Measurements from ENCODE around the gene NFATC1. TPM values are rescaled to one million over a fixed set of nuclear protein-coding genes. Genes with fewer than 3 reads are reported as not detected.
A peak's percentile ranks its signal among the peaks of the same experiment; 100 is the strongest.

The NFATC1 gene
- total RNA-seq, 6 donors from 2014 or later, result 13.6 to 39.5 (median 20.3) TPM

GRCh38 chr18:79556829-79557585 lies 161.3 kb downstream of the NFATC1 start:
- DNase-seq (peak in 1 of 2 donors; percentile 61), ATAC-seq (ENCODE audit: low FRiP score in 2 of 2) (no peak)
- Histone ChIP-seq H3K27ac (no peak overlapping the region), H3K4me1 (no peaks in the 10 kb centered on the region), H3K36me3 (no peaks in the 10 kb centered on the region), H3K27me3 (no peaks in the 10 kb centered on the region), H3K4me3 (no peak overlapping the region), H3K9me3 (no peaks in the 10 kb centered on the region)
- 77 to 89% methylated on average over 6 to 17 of the region's 21 CpGs for WGBS, 2 donors
- TF ChIP-seq, protein P1, sequence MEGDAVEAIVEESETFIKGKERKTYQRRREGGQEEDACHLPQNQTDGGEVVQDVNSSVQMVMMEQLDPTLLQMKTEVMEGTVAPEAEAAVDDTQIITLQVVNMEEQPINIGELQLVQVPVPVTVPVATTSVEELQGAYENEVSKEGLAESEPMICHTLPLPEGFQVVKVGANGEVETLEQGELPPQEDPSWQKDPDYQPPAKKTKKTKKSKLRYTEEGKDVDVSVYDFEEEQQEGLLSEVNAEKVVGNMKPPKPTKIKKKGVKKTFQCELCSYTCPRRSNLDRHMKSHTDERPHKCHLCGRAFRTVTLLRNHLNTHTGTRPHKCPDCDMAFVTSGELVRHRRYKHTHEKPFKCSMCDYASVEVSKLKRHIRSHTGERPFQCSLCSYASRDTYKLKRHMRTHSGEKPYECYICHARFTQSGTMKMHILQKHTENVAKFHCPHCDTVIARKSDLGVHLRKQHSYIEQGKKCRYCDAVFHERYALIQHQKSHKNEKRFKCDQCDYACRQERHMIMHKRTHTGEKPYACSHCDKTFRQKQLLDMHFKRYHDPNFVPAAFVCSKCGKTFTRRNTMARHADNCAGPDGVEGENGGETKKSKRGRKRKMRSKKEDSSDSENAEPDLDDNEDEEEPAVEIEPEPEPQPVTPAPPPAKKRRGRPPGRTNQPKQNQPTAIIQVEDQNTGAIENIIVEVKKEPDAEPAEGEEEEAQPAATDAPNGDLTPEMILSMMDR (IDR thresholded peaks at IDR 0.05), result no peak
- TF ChIP-seq POLR2A (IDR thresholded peaks at IDR 0.05), result no peak
- no peak for TF ChIP-seq POLR2AphosphoS5 (IDR thresholded peaks at IDR 0.05)
- no peak for TF ChIP-seq EP300 (IDR thresholded peaks at IDR 0.05)

DNA sequence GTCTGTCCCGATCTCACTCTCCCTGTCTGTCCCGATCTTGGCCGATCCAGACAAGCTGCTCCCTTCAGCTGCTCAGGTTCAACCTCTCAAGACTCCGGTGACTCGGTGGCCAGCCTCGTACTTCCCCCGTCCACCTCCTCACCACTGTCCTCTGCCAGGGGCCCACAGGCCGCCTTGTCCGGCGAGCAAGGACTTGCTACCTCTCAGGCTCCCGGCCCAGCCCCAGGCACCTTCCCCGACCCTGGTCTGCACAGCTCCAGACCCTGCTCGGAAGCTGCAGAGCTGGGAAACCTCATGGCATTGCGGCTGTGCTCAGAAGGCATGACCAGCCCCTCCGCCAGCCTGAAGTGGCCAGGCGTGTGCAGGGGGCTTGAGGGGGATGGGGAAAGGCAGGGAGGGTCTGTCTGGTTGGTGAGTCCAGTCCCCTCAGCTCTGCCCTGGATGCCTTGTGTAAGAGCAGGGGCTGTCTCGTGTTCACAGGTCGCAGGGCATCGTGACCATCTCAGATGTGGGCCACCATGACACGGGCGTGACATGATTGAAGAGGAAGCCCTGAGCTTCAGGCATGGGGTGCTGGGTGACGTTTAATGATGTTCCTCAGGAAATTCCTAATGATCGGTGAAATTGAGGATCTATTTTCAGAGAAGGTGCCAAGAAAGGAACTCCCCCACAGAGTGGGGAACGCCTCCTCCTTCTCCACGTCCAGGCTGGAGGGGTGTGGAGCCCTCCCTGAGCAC lies 162.6 kb downstream of the NFATC1 start:
- TF ChIP-seq EP300 (IDR thresholded peaks at IDR 0.05), result no peak

DNA sequence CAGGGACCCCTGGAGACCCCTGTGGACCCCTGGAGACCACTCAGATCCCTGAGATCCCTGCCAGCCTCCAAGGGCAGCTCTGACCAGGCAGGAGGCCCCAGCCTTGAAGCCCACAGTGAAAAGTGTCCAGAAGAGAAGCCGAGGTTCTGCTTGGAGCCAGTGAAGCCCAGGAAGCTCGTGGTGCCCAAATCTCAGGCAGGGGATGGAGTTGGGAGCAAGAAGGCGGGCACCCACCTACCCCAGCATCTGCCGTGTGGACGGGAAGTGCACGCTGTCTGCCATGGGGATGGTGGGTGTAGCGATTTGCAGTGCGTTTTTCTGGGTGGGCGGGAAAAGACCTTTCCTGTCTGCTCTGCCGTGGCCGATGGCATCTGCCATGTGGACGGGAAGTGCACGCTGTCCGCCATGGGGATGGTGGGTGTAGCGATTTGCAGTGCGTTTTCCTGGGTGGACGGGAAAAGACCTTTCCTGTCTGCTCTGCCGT lies 163.2 kb downstream of the NFATC1 start:
- H3K27me3 ChIP-seq, result no peaks in the 10 kb centered on the region
- no peaks in the 10 kb centered on the region for H3K4me1 ChIP-seq
- no peak overlapping the region for H3K27ac ChIP-seq
- ATAC-seq (ENCODE audit: low FRiP score in 2 of 2) (no peak), DNase-seq (peak in 1 of 2 donors; percentile 12)
- H3K36me3 ChIP-seq, result no peaks in the 10 kb centered on the region
- no peak overlapping the region for H3K4me3 ChIP-seq
- H3K9me3 ChIP-seq, result no peaks in the 10 kb centered on the region
- TF ChIP-seq, protein P1 (IDR thresholded peaks at IDR 0.05), result no peak
- TF ChIP-seq POLR2A (IDR thresholded peaks at IDR 0.05) (no peak), POLR2AphosphoS5 (IDR thresholded peaks at IDR 0.05) (no peak), EP300 (IDR thresholded peaks at IDR 0.05) (no peak)
- 91 to 93% methylated on average over 18 of the region's 18 CpGs for WGBS, 2 donors

More for the DNA sequence above, 162.6 kb downstream of the NFATC1 start:
- Histone ChIP-seq H3K36me3 (no peaks in the 10 kb centered on the region), H3K27me3 (no peaks in the 10 kb centered on the region), H3K27ac (no peak overlapping the region), H3K4me1 (no peaks in the 10 kb centered on the region), H3K9me3 (no peaks in the 10 kb centered on the region), H3K4me3 (no peak overlapping the region)
- ATAC-seq (ENCODE audit: low FRiP score in 2 of 2), result no peak
- 90% methylated on average over 24 to 25 of the region's 25 CpGs for WGBS, 2 donors
- peak; percentile 16 to 62 for DNase-seq

- no peaks in the 10 kb centered on the region for H3K36me3 ChIP-seq
- DNase-seq (no peak), ATAC-seq (ENCODE audit: low FRiP score in 2 of 2) (no peak)
- H3K9me3 ChIP-seq, result no peaks in the 10 kb centered on the region
- TF ChIP-seq, protein P1 (IDR thresholded peaks at IDR 0.05), result no peak
- TF ChIP-seq POLR2A (IDR thresholded peaks at IDR 0.05) (no peak), EP300 (IDR thresholded peaks at IDR 0.05) (no peak), POLR2AphosphoS5 (IDR thresholded peaks at IDR 0.05) (no peak)
- H3K27me3 ChIP-seq, result no peaks in the 10 kb centered on the region
- H3K27ac ChIP-seq, result no peak overlapping the region
- 89 to 90% methylated on average over 15 of the region's 15 CpGs for WGBS, 2 donors
- no peaks in the 10 kb centered on the region for H3K4me1 ChIP-seq
- no peak overlapping the region for H3K4me3 ChIP-seq
These were observed 163.7 kb downstream of the NFATC1 start for GRCh38 chr18:79559436-79559835.

GRCh38 chr18:79560042-79560860 lies 164.5 kb downstream of the NFATC1 start:
- ATAC-seq (ENCODE audit: low FRiP score in 2 of 2), result no peak
- Histone ChIP-seq H3K9me3 (no peaks in the 10 kb centered on the region), H3K27ac (no peak overlapping the region), H3K4me1 (no peaks in the 10 kb centered on the region), H3K27me3 (no peaks in the 10 kb centered on the region), H3K36me3 (no peaks in the 10 kb centered on the region), H3K4me3 (no peak overlapping the region)
- 90% methylated on average over 25 to 34 of the region's 34 CpGs for WGBS, 2 donors
- TF ChIP-seq POLR2AphosphoS5 (IDR thresholded peaks at IDR 0.05), result no peak
- TF ChIP-seq, protein P1 (IDR thresholded peaks at IDR 0.05), result no peak
- TF ChIP-seq EP300 (IDR thresholded peaks at IDR 0.05), result no peak
- TF ChIP-seq POLR2A (IDR thresholded peaks at IDR 0.05), result no peak
- peak in 1 of 2 donors; percentile 58 for DNase-seq
